SK-N-SH (cell line): ENCODE results near the gene COL20A1. TPM values are rescaled to one million over a fixed set of nuclear protein-coding genes. Genes with fewer than 3 reads are reported as not detected.

Source experiments
- CTCF ChIA-PET: fragments of 300-600, 350-600 bp; formaldehyde crosslinking; extraction: SDS; loops from one replicate; lab custom pipeline; 2021; lab: Yijun Ruan, JAX
- POLR2A ChIA-PET: fragments of 350-600 bp; sonication (Branson Sonifier 250); formaldehyde crosslinking; extraction: SDS; loops from one replicate; lab custom pipeline; 2020; ENCODE audit warnings: antibody characterized with exemption, inconsistent platforms; lab: Yijun Ruan, JAX
- DNase-seq: peaks from one replicate; pipeline ENCODE4 v3.0.0; 2012
- H2AFZ ChIP-seq: fragments of 200-600 bp; sonication (generic); 2 replicates; pipeline ENCODE4 v1.8.1; 2016; ENCODE audit warnings: antibody characterized with exemption, mild to moderate bottlenecking, low read depth
- H3F3A ChIP-seq: fragments of 200-600 bp; sonication (generic); replicated peaks from 2 replicates; pipeline ENCODE3; 2016; ENCODE audit warnings: antibody characterized with exemption, mild to moderate bottlenecking; ENCODE audit not compliant: insufficient read depth
- H3K27ac ChIP-seq, 2 experiments: fragments of 200-500 bp in 1 of 2; fragments of 200-600 bp in 1 of 2; sonication (Bioruptor generic) in 1 of 2; sonication (generic), shearing (Covaris generic) in 1 of 2; 2 replicates each; pipeline versions ENCODE4 v1.5.1 to v1.6.1; 2014 to 2016; ENCODE audit warnings: low read depth in 2 of 2, inconsistent platforms in 1 of 2, low read length in 1 of 2, mild to moderate bottlenecking in 1 of 2, mixed read lengths in 1 of 2
- H3K27me3 ChIP-seq: fragments of 200-600 bp; sonication (generic), shearing (Covaris generic); 2 replicates; pipeline ENCODE4 v1.6.1; 2016; ENCODE audit warnings: mixed run types; ENCODE audit not compliant: insufficient read depth
- H3K36me3 ChIP-seq, 2 experiments: fragments of 200-500 bp in 1 of 2; fragments of 200-600 bp in 1 of 2; sonication (Bioruptor generic) in 1 of 2; sonication (generic) in 1 of 2; replicated peaks in 1 of 2; 2 replicates each; pipeline versions ENCODE3 to v1.5.1; 2014 to 2016; ENCODE audit warnings: low read length in 1 of 2, mild to moderate bottlenecking in 1 of 2; ENCODE audit not compliant: insufficient read depth in 2 of 2, control insufficient read depth in 1 of 2
- H3K4me1 ChIP-seq, 2 experiments: fragments of 200-500 bp in 1 of 2; fragments of 200-600 bp in 1 of 2; sonication (Bioruptor generic) in 1 of 2; sonication (generic), shearing (Covaris generic) in 1 of 2; 2 replicates each; pipeline versions ENCODE4 v1.5.1 to v1.6.1; 2014 to 2016; ENCODE audit warnings: low read depth in 1 of 2, low read length in 1 of 2, mixed run types in 1 of 2; ENCODE audit not compliant: insufficient read depth in 2 of 2, control insufficient read depth in 1 of 2
- H3K4me2 ChIP-seq: fragments of 200-600 bp; sonication (generic), shearing (Covaris generic); 2 replicates; pipeline ENCODE4 v1.6.1; 2017; ENCODE audit warnings: mixed run types
- H3K4me3 ChIP-seq, 2 experiments: fragments of 200-500 bp in 1 of 2; fragments of 200-600 bp in 1 of 2; sonication (Bioruptor generic) in 1 of 2; sonication (generic), shearing (Covaris generic) in 1 of 2; 2 replicates each; pipeline versions ENCODE4 v1.5.1 to v1.8.1; 2014 to 2016; ENCODE audit warnings: low read depth in 2 of 2, inconsistent platforms in 1 of 2, low read length in 1 of 2, mild to moderate bottlenecking in 1 of 2, mixed read lengths in 1 of 2, moderate library complexity in 1 of 2
- H3K79me2 ChIP-seq: fragments of 200-600 bp; sonication (generic); 2 replicates; pipeline ENCODE4 v1.8.1; 2017; ENCODE audit warnings: mild to moderate bottlenecking; ENCODE audit not compliant: insufficient read depth
- H3K9ac ChIP-seq: fragments of 200-600 bp; sonication (generic); 2 replicates; pipeline ENCODE4 v1.6.1; 2017; ENCODE audit warnings: mixed run types
- H3K9me2 ChIP-seq: fragments of 200-600 bp; sonication (generic); 2 replicates; pipeline ENCODE4 v1.6.1; 2017; ENCODE audit warnings: mixed run types
- H3K9me3 ChIP-seq: fragments of 200-600 bp; sonication (generic); 2 replicates; pipeline ENCODE4 v1.6.1; 2017; ENCODE audit warnings: mixed run types, mild to moderate bottlenecking, moderate library complexity
- H4K20me1 ChIP-seq: fragments of 200-600 bp; sonication (generic); 2 replicates; pipeline ENCODE4 v1.6.1; 2017; ENCODE audit warnings: mild to moderate bottlenecking, mixed run types; ENCODE audit not compliant: insufficient read depth
- ELF1 ChIP-seq: IDR thresholded peaks from 2 replicates; pipeline ENCODE4 v1.4.0; 2012
- EP300 ChIP-seq, 2 experiments: IDR thresholded peaks; 2 replicates each; pipeline versions ENCODE4 v1.4.0 to v1.6.1; 2012; ENCODE audit warnings: borderline replicate concordance in 1 of 2, low read depth in 1 of 2, low read length in 1 of 2
- FOSL2 ChIP-seq: IDR thresholded peaks from 2 replicates; pipeline ENCODE4 v1.4.0; 2012; ENCODE audit warnings: low read depth, mild to moderate bottlenecking, moderate library complexity, borderline replicate concordance
- GABPA ChIP-seq: IDR thresholded peaks from 2 replicates; pipeline ENCODE4 v1.4.0; 2012; ENCODE audit warnings: low read depth, mild to moderate bottlenecking
- JUND ChIP-seq: IDR thresholded peaks from 2 replicates; pipeline ENCODE4 v1.4.0; 2012
- MXI1 ChIP-seq: IDR thresholded peaks from 2 replicates; pipeline ENCODE4 v1.6.1; 2012; ENCODE audit warnings: mild to moderate bottlenecking, low read depth, low read length, improper control_type of control experiment
- NRF1 ChIP-seq: IDR thresholded peaks from 2 replicates; pipeline ENCODE4 v1.6.1; 2012; ENCODE audit warnings: low read depth, mild to moderate bottlenecking, low read length
- POLR2AphosphoS5 ChIP-seq: IDR thresholded peaks from 2 replicates; pipeline ENCODE4 v1.6.1; 2012; ENCODE audit warnings: low read depth, low read length
- RCOR1 ChIP-seq: fragments of 150-350 bp; IDR thresholded peaks from 2 replicates; pipeline ENCODE4 v1.6.1; 2017; ENCODE audit warnings: antibody characterized with exemption, low read length
- SIN3A ChIP-seq: IDR thresholded peaks from 2 replicates; pipeline ENCODE4 v1.6.1; 2012; ENCODE audit warnings: low read depth, mild to moderate bottlenecking, low read length, moderate library complexity, borderline replicate concordance
- SMC3 ChIP-seq: IDR thresholded peaks from 2 replicates; pipeline ENCODE4 v1.6.1; 2012; ENCODE audit warnings: low read depth, low read length, improper control_type of control experiment
- TCF12 ChIP-seq: IDR thresholded peaks from 2 replicates; pipeline ENCODE4 v1.4.0; 2012
- TEAD4 ChIP-seq: IDR thresholded peaks from 2 replicates; pipeline ENCODE4 v1.4.0; 2012; ENCODE audit warnings: mild to moderate bottlenecking, borderline replicate concordance; ENCODE audit not compliant: insufficient read depth
- YY1 ChIP-seq: IDR thresholded peaks from 2 replicates; pipeline ENCODE4 v1.4.0; 2012; ENCODE audit warnings: low read depth, mild to moderate bottlenecking
- WGBS: methylation state at CpG from one replicate; pipeline ENCODE4 v1.1.6; 2017; ENCODE audit warnings: low lambda C conversion rate; 5-methylcytosine and 5-hydroxymethylcytosine counted together
- polyA plus RNA-seq, 3 experiments: library from polyadenylated mRNA; depleted of rRNA; stranded (reverse); fragments of >200 nt; gene quantifications; 2 replicates each; pipeline ENCODE4 v1.2.3, GENCODE V29; 2012
- TF ChIP-seq, protein P1 (sequence below): IDR thresholded peaks from 2 replicates; pipeline ENCODE4 v1.6.1; 2012; ENCODE audit warnings: mild to moderate bottlenecking, low read depth, low read length, moderate library complexity
- TF ChIP-seq, protein P2 (sequence below): IDR thresholded peaks from 2 replicates; pipeline ENCODE4 v1.4.0; 2012; ENCODE audit warnings: low read depth, borderline replicate concordance
- TF ChIP-seq, protein P3 (sequence below): fragments of 200-600 bp; sonication (generic); IDR thresholded peaks from 2 replicates; pipeline ENCODE4 v1.6.1; 2017; ENCODE audit warnings: antibody characterized with exemption, mild to moderate bottlenecking, moderate library complexity
- TF ChIP-seq, protein P4 (sequence below): fragments of 150-350 bp; IDR thresholded peaks from 2 replicates; pipeline ENCODE4 v1.6.1; 2017; ENCODE audit warnings: antibody characterized with exemption, low read length, low read depth, borderline replicate concordance

The COL20A1 gene
- polyA plus RNA-seq, 1 of the 3 experiments (the other 2 are of a cell fraction) = not detected

DNA sequence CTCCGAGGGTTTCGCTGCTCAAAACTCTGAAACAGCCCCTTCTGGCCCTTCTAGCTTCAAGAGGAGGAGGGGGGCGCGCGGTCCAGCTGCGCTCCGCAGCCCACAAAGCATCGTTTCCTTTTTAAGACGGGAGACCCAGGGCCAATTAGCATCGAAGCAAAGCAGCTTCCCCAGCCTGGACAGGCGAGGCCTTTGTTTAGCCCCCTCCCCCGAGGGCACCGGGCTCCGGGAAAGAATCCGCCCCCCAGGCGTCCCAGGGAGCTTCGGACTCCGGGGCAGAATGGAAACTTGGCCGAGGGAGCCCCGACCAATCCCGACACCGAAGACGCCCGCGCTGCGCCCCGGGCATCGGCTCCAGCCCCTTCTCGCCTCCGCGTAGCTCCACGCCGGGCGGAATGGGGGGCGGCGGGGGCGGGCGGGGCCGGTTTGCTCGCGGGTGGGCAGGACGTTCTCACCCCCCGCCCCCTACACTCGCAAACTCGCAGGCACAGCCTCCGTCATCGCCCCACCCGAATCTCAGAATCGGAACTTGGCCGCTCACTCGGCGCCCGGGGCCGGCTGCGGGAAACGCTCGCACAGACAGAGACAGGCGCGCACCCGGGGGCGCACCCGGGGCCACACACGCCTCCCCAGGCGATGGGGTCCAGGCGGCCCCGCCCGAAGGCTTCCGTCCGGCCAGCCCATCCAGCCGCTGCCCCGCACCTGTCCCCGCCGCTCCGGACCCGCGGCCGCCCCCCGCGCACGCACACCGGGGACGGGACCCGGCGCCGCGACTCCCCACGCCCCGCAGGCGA is 39.4 kb upstream of the COL20A1 start:
- ChIA-PET POLR2A (no interaction called here), CTCF (interaction anchor here (0.6 to 5.8 kb wide), 11 partner anchors 8 to 281 kb away, joined by 3 to 74 read pairs (median 3); partner anchors contain the start of gene BIRC7)
- no peak overlapping the region for H2AFZ ChIP-seq

DNA sequence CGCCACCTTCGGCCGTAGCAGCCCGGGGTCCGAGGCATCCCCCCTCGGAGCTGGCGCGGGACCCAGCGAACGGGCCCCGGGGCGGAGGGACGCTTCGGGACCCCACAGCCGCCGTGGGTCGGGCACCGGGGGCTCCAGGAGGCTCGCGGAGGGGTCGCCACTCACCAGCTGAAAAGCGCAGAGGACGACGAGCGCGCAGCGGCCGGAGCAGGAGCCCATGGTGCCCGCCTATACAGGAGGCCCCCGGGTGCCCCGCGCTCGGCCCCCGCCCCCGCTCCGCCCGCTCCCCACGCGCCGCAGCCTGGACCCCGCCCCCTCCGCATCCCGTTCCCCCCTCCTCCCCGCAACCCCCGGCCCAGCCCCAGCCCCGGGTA is 38.8 kb upstream of the COL20A1 start, which contains the start of gene NKAIN4:
Gene NKAIN4 (minus strand): TSS at position 232 of the 374 bp plus-strand sequence. CDS start 13 bp downstream, at position 219.
- Histone ChIP-seq H3K27me3 (peaks cover 36% of the 10 kb centered on the region), H3F3A (no peaks in the 10 kb centered on the region), H3K4me2 (no peak within 1 kb of the TSS), H3K9ac (no peak within 1 kb of the TSS), H3K27ac (no peak within 1 kb of the TSS), H3K4me1 (peaks cover 0 to 5% of the 10 kb centered on the region in 2 experiments; a peak in 1 of 4 replicates), H4K20me1 (no peaks in the 10 kb centered on the region), H3K9me3 (no peaks in the 10 kb centered on the region), H3K4me3 (no peak within 1 kb of the TSS; a peak in 1 of 4 replicates), H3K36me3 (no peaks in the 10 kb centered on the region), H3K79me2 (no peaks in the 10 kb centered on the region), H2AFZ (no peak within 1 kb of the TSS), H3K9me2 (no peaks in the 10 kb centered on the region)
- peak; percentile 64 for DNase-seq
- WGBS = 6% methylated on average over 22 of the region's 46 CpGs
- ChIA-PET POLR2A (no interaction called here), CTCF (interaction anchor here (0.6 to 5.8 kb wide), 8 partner anchors 9 to 282 kb away, joined by 3 to 74 read pairs (median 4); partner anchors contain the start of gene BIRC7)
- no peak for TF ChIP-seq ELF1
- no peak for TF ChIP-seq NRF1
- TF ChIP-seq SIN3A = no peak
- TF ChIP-seq, protein P1, sequence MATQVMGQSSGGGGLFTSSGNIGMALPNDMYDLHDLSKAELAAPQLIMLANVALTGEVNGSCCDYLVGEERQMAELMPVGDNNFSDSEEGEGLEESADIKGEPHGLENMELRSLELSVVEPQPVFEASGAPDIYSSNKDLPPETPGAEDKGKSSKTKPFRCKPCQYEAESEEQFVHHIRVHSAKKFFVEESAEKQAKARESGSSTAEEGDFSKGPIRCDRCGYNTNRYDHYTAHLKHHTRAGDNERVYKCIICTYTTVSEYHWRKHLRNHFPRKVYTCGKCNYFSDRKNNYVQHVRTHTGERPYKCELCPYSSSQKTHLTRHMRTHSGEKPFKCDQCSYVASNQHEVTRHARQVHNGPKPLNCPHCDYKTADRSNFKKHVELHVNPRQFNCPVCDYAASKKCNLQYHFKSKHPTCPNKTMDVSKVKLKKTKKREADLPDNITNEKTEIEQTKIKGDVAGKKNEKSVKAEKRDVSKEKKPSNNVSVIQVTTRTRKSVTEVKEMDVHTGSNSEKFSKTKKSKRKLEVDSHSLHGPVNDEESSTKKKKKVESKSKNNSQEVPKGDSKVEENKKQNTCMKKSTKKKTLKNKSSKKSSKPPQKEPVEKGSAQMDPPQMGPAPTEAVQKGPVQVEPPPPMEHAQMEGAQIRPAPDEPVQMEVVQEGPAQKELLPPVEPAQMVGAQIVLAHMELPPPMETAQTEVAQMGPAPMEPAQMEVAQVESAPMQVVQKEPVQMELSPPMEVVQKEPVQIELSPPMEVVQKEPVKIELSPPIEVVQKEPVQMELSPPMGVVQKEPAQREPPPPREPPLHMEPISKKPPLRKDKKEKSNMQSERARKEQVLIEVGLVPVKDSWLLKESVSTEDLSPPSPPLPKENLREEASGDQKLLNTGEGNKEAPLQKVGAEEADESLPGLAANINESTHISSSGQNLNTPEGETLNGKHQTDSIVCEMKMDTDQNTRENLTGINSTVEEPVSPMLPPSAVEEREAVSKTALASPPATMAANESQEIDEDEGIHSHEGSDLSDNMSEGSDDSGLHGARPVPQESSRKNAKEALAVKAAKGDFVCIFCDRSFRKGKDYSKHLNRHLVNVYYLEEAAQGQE = no peak
- no peak for TF ChIP-seq JUND
- no peak for TF ChIP-seq SMC3
- TF ChIP-seq FOSL2 = no peak
- TF ChIP-seq RCOR1 = no peak
- no peak for TF ChIP-seq GABPA
- TF ChIP-seq, protein P2, sequence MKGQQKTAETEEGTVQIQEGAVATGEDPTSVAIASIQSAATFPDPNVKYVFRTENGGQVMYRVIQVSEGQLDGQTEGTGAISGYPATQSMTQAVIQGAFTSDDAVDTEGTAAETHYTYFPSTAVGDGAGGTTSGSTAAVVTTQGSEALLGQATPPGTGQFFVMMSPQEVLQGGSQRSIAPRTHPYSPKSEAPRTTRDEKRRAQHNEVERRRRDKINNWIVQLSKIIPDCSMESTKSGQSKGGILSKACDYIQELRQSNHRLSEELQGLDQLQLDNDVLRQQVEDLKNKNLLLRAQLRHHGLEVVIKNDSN = no peak
- no peak for TF ChIP-seq EP300 (IDR thresholded peaks at IDR 0.05; ENCODE audit: borderline replicate concordance in 1 of 2, low read depth in 1 of 2, low read length in 1 of 2)
- TF ChIP-seq POLR2AphosphoS5 = no peak
- TF ChIP-seq, protein P3, sequence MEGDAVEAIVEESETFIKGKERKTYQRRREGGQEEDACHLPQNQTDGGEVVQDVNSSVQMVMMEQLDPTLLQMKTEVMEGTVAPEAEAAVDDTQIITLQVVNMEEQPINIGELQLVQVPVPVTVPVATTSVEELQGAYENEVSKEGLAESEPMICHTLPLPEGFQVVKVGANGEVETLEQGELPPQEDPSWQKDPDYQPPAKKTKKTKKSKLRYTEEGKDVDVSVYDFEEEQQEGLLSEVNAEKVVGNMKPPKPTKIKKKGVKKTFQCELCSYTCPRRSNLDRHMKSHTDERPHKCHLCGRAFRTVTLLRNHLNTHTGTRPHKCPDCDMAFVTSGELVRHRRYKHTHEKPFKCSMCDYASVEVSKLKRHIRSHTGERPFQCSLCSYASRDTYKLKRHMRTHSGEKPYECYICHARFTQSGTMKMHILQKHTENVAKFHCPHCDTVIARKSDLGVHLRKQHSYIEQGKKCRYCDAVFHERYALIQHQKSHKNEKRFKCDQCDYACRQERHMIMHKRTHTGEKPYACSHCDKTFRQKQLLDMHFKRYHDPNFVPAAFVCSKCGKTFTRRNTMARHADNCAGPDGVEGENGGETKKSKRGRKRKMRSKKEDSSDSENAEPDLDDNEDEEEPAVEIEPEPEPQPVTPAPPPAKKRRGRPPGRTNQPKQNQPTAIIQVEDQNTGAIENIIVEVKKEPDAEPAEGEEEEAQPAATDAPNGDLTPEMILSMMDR = no peak
- no peak for TF ChIP-seq MXI1

More for the DNA sequence above, 39.4 kb upstream of the COL20A1 start:
- no peaks in the 10 kb centered on the region for H3F3A ChIP-seq
- H3K27me3 ChIP-seq = peaks cover 39% of the 10 kb centered on the region
- no peaks in the 10 kb centered on the region; a peak in 1 of 4 replicates for H3K4me1 ChIP-seq
- H3K9ac ChIP-seq = no peak overlapping the region
- no peak overlapping the region for H3K4me2 ChIP-seq
- peak; percentile 65 for DNase-seq
- no peaks in the 10 kb centered on the region for H3K36me3 ChIP-seq
- no peaks in the 10 kb centered on the region for H4K20me1 ChIP-seq
- no peaks in the 10 kb centered on the region for H3K9me3 ChIP-seq
- no peaks in the 10 kb centered on the region for H3K79me2 ChIP-seq
- TF ChIP-seq TCF12 = no peak
- TF ChIP-seq, protein P4, sequence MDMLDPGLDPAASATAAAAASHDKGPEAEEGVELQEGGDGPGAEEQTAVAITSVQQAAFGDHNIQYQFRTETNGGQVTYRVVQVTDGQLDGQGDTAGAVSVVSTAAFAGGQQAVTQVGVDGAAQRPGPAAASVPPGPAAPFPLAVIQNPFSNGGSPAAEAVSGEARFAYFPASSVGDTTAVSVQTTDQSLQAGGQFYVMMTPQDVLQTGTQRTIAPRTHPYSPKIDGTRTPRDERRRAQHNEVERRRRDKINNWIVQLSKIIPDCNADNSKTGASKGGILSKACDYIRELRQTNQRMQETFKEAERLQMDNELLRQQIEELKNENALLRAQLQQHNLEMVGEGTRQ = no peak
- no peak for TF ChIP-seq SIN3A
- no peak for TF ChIP-seq RCOR1
- TF ChIP-seq EP300 (IDR thresholded peaks at IDR 0.05; ENCODE audit: borderline replicate concordance in 1 of 2, low read depth in 1 of 2, low read length in 1 of 2) = no peak
- no peak for TF ChIP-seq YY1
- TF ChIP-seq TEAD4 = no peak
- no peak for TF ChIP-seq POLR2AphosphoS5
- no peak overlapping the region for H3K27ac ChIP-seq
- no CpG with 5 or more reads among the region's 89 CpGs for WGBS
- no peaks in the 10 kb centered on the region for H3K9me2 ChIP-seq
- H3K4me3 ChIP-seq = no peak overlapping the region; a peak in 1 of 4 replicates
